ENCODE results near the gene SLC12A8. TPM values are rescaled to one million over a fixed set of nuclear protein-coding genes. Genes with fewer than 3 reads are reported as not detected.

The SLC12A8 gene
- total RNA-seq, 1 donor from 2014 or later: 9.2 TPM

DNA sequence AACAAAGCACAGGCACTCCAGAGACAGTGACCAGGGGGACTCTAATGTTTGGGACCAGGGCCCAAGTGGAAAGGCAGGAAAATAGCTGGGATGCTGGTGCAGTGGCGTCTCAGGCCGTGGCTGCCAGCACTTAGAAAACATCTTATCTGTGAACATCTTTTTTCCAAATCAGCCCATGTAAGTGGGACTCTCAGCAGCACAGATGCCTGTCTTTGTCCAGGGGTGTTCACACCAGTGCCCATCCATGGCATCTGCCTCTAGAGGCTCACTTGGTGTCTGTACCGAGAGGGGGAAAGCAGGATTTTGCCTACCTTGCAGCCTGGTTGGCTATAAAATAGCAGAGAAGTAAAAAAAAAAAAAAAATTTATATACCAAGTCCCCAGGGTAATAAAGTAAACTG lies 26.7 kb downstream of the SLC12A8 start:
- Mint-ChIP-seq H3K9me3 (ENCODE audit: low read depth) (no peaks in the 10 kb centered on the region), H3K36me3 (ENCODE audit: insufficient read depth) (peaks cover 10% of the 10 kb centered on the region), H3K27me3 (no peaks in the 10 kb centered on the region), H3K4me1 (ENCODE audit: low read depth) (peaks cover 4% of the 10 kb centered on the region), H3K27ac (no peak overlapping the region), H3K4me3 (ENCODE audit: low read depth) (no peak overlapping the region)
- TF ChIP-seq, protein P1, sequence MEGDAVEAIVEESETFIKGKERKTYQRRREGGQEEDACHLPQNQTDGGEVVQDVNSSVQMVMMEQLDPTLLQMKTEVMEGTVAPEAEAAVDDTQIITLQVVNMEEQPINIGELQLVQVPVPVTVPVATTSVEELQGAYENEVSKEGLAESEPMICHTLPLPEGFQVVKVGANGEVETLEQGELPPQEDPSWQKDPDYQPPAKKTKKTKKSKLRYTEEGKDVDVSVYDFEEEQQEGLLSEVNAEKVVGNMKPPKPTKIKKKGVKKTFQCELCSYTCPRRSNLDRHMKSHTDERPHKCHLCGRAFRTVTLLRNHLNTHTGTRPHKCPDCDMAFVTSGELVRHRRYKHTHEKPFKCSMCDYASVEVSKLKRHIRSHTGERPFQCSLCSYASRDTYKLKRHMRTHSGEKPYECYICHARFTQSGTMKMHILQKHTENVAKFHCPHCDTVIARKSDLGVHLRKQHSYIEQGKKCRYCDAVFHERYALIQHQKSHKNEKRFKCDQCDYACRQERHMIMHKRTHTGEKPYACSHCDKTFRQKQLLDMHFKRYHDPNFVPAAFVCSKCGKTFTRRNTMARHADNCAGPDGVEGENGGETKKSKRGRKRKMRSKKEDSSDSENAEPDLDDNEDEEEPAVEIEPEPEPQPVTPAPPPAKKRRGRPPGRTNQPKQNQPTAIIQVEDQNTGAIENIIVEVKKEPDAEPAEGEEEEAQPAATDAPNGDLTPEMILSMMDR (IDR thresholded peaks at IDR 0.05; ENCODE audit: unreplicated experiment): no peak
- DNase-seq (ENCODE audit: low spot score, unreplicated experiment): no peak

DNA sequence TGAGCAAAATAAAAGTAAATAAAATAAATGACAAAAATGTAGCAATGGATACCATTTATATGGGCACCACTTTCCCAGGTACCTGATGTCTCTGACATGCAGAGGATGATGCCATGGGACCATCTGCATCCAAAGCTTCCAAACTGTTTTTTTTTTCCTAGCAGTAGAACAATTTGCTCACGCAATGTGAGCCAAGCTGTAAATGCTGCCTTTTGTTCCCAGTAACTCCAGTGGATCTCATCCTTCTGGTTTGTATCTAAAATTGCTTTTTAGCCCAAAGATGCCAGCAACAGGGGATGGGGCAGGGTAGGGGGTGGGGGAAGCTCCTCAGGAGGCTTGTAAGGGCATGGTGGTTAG lies 32.7 kb downstream of the SLC12A8 start:
- TF ChIP-seq, protein P1 (IDR thresholded peaks at IDR 0.05; ENCODE audit: unreplicated experiment): no peak
- no peaks in the 10 kb centered on the region for H3K4me1 Mint-ChIP-seq (ENCODE audit: low read depth)
- H3K4me3 Mint-ChIP-seq (ENCODE audit: low read depth): no peak overlapping the region
- H3K27me3 Mint-ChIP-seq: no peaks in the 10 kb centered on the region
- H3K36me3 Mint-ChIP-seq (ENCODE audit: insufficient read depth): peaks cover 2% of the 10 kb centered on the region
- no peak for DNase-seq (ENCODE audit: low spot score, unreplicated experiment)
- H3K9me3 Mint-ChIP-seq (ENCODE audit: low read depth): no peaks in the 10 kb centered on the region
- no peak overlapping the region for H3K27ac Mint-ChIP-seq

DNA sequence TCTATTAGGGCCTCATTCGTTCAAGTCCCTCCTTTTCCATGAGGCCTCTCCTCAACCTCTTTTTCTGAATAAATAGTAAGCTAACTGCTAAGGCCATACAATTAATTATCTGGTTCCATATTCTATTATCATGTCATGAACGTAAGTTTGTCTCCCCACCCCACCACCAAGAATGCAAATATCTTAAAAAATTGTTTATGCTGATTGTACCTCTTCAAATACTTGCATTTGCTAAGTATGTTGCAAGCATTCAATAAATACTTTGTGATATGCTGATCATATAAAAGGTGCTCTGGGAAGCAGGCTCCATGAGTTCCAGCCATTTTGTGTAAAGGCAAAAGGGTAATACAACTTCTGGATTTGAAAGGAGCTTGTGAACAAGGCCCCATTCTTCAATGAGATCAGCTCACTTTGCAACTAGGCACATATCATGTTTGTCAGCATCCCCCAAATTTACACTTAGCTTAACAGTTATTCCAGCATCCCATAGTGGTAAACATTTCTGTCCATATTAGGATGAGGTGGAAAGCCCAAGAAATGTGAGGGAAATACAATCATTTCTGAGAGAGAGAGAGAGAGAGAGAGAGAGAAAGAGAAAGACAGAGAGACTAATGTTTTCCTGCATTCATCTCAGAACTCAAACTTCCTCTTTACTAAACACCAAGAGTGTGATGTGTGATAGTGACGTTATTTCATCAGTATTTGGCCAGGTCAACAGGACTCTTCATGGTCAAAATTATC lies 33.2 kb downstream of the SLC12A8 start:
- H3K9me3 Mint-ChIP-seq (ENCODE audit: low read depth): peaks cover 5% of the 10 kb centered on the region
- peaks cover 5% of the 10 kb centered on the region for H3K36me3 Mint-ChIP-seq (ENCODE audit: insufficient read depth)
- no peaks in the 10 kb centered on the region for H3K27me3 Mint-ChIP-seq
- no peak for DNase-seq (ENCODE audit: low spot score, unreplicated experiment)
- H3K27ac Mint-ChIP-seq: no peak overlapping the region
- no peak overlapping the region for H3K4me3 Mint-ChIP-seq (ENCODE audit: low read depth)
- TF ChIP-seq, protein P1 (IDR thresholded peaks at IDR 0.05; ENCODE audit: unreplicated experiment): no peak
- no peaks in the 10 kb centered on the region for H3K4me1 Mint-ChIP-seq (ENCODE audit: low read depth)

DNA sequence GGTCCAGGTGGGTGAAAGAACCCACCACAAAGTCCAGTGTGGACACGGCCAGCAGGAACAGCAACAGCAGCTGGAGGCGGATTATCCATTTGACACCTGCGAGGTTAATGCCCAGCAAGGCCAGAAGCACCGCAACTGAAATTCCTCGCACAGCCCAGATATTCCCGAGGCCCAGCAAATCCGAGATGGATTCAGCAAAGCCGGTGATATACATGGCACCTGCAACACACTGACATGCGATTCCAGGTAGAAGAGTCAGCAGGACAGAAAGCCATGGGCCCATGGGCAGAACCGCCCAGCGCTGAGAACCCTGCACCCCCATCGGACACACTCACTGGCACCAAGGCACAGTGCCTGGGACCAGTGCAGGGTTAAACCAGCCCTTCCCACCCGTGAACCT lies 34.8 kb downstream of the SLC12A8 start:
- H3K4me3 Mint-ChIP-seq (ENCODE audit: low read depth): no peak overlapping the region

DNA sequence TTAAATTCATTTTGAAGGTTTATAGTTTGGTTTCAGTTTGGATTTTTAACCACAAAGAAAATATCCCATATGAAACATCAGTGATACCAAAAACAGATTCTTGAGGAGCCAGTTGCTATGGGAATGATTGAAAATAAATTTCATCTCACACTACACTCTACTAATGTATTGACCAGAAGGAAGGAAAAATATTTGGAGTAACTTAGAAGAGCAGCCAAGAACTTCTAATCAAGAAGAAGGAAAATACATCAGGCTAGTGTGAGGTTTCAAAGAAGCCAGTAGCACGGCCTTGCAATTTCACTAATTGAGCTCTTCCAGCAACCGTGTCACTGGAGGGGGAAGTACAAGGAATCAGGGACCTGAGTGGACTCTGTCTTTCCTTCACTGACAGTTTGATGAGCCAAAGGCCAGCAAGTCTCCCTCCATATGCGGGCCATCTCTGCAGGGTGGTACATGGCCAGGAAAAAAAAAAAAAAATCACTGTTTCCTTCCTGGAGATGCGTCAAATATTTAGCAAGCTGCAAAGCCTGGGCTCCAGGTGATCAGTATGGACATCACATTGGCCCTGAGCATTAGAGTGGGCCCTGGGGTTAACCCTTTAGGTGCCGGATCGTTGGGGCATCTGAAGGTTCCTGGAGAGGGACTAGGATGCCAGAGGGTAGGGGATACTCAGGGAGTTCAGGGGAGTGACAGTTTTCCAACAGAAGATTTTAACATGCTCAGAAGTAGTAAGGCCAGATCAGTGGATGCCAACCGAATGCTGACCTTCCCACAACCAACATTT lies 37.1 kb downstream of the SLC12A8 start:
- Mint-ChIP-seq H3K9me3 (ENCODE audit: low read depth) (peaks cover 17% of the 10 kb centered on the region), H3K4me1 (ENCODE audit: low read depth) (no peaks in the 10 kb centered on the region), H3K4me3 (ENCODE audit: low read depth) (no peak overlapping the region), H3K27me3 (no peaks in the 10 kb centered on the region), H3K36me3 (ENCODE audit: insufficient read depth) (peaks cover 18% of the 10 kb centered on the region), H3K27ac (no peak overlapping the region)
- no peak for DNase-seq (ENCODE audit: low spot score, unreplicated experiment)
- TF ChIP-seq, protein P1 (IDR thresholded peaks at IDR 0.05; ENCODE audit: unreplicated experiment): no peak

More for the DNA sequence above, 34.8 kb downstream of the SLC12A8 start:
- no peak for DNase-seq (ENCODE audit: low spot score, unreplicated experiment)
- TF ChIP-seq, protein P1 (IDR thresholded peaks at IDR 0.05; ENCODE audit: unreplicated experiment): no peak
- H3K9me3 Mint-ChIP-seq (ENCODE audit: low read depth): peaks cover 17% of the 10 kb centered on the region
- H3K36me3 Mint-ChIP-seq (ENCODE audit: insufficient read depth): peaks cover 14% of the 10 kb centered on the region
- no peaks in the 10 kb centered on the region for H3K4me1 Mint-ChIP-seq (ENCODE audit: low read depth)
- H3K27me3 Mint-ChIP-seq: no peaks in the 10 kb centered on the region
- H3K27ac Mint-ChIP-seq: no peak overlapping the region
